NOMO-1 treated with DMSO at 0.1 percent for 48 hours (cell line): ENCODE data around the gene KLK12.

Experiments used
- DNase-seq: peaks from one replicate; lab custom pipeline; 2025; ENCODE audit not compliant: unreplicated experiment; lab: John Stamatoyannopoulos, UW

The KLK12 gene

DNA sequence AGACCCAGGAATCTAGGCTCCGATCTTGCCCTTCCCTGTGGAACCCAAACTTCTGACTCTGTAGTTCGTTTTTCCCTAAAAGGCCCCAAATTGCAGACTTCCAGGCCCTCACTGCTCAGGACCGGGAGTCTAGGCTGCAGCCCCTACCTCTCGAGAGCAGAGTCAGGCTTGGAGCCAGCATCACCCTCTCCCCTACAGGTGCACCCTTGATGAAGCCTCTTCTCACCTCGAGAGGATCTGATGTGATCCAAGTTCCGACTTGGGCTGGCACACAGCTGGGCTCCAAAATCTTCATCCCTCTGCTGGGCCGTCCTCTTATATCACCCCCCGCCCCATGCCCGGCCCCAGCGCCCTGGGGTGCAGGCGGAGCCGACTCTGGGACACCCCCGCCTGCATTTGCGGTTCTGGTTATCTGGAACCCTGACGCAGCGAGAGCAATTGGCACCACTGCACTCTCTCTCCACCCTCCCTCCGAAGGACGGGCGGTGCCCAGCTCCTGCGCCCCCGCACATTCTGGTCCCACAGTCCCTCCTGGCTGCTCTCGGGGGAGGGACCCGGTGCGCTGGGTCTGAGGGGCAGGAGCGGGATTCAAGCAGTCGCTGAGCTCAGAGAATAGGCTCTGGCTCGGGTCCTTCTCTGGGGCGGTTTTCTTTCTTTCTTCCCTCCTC, 51.0 kb downstream of the KLK12 start, which contains the start of gene KLK7:
TSS of gene KLK7 (minus strand) at position 293 of the 668 bp plus-strand sequence. CDS start 1,518 bp downstream, outside the sequence.
- DNase-seq = no peak

DNA sequence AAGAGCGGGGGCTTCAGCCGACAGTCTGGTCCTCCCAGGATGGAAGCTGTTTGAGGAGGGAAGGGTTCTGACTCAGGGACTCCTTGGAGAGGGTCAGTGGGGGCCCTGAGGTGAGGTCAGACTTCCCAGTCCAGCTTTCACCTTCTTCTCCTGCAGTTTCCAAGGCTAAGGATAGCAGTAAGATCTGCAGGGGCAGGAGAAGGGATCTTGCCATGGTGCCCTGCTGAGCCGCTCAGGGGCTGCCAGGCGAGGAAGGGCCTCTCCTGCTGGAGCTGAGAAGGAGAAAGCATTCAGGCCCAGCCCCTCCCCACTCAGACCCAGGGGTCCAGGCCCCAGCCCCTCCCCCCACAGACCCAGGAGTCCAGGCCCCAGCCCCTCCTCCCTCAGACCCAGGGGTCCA, 52.6 kb downstream of the KLK12 start:
- DNase-seq = no peak

DNA sequence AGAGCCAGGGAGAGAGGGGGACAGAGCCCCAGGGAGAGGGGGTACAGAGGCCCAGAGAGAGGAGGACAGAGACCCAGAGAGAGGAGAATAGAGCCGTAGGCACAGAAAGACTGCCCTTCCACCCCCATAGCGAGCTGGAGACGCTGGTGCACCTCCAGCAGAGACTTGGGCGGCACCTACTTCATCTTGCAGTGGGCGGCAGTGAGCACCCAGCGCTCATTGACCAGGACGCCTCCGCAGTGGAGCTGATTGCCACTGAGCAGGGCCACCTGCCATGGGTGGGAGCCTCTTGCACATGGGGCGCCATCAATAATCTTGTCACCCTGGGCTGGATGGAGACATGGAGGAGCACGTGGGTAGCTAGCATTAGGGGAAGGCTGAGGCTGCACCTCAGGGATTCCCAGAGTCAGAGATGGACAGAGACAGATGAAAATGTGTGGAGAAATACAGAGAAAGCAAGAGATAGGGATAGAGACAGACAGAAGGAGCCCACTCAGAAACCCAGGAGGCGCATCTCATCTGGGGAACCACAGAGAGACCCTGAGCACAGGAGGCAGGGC, 53.1 kb downstream of the KLK12 start:
- no peak for DNase-seq

DNA sequence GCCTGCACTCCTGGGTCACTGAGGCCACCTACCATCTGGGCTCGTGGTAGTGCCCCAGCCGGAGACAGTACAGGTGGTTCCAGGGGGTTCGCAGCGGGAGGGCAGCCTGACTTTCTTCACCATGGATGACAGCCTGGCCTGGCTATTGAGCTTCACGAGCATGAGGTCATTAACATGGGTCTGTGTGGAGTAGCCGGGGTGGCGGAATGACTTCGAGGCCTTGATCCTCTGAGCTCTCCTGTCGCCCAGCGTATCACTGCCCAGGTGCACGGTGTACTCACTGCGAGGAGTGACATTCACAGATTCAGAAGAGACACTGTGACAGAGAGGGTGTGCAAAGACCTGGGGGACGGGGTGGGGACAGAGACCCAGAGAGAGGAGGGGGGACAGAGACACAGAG, 54.6 kb downstream of the KLK12 start:
- DNase-seq = no peak

DNA sequence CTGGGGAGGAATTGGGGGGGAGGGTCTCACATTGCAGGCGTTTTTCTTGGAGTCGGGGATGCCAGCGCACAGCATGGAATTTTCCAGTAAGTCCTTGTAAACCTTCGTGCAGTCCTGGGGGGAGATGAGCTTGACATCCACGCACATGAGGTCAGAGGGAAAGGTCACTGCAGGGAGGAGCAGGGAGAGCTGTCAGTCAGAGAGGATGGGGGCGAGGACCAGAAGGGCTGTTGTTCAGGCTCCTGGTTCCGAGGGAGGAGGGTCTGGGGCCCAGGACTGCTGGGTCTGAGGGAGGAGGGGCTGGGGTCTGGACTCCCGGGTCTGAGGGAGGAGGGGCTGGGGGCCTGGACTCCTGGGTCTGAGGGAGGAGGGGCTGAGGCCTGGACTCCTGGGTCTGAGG, 55.0 kb downstream of the KLK12 start:
- DNase-seq = no peak
